Skin epidermis (tissue), 12 donors: Measurements from ENCODE around the gene TOM1L2.
"Not testable (repeated sequence)": the region's sequence is repeated elsewhere in the genome, so short reads cannot be mapped to it uniquely, and the experiment has no call there.

Experiments
- H3K27ac ChIP-seq, 21 experiments: fragments of 200-600 bp; sonication (generic) in 11 of 21; one replicate each; pipeline ENCODE4 v1.5.0; 2020; ENCODE audit warnings: mild to moderate bottlenecking in 3 of 21, inconsistent platforms in 2 of 21, moderate library complexity in 2 of 21
- H3K4me3 ChIP-seq, 7 experiments: fragments of 200-600 bp; sonication (generic) in 2 of 7; one replicate each; pipeline ENCODE4 v1.5.0; 2020; ENCODE audit warnings: inconsistent platforms in 2 of 7, mild to moderate bottlenecking in 2 of 7, moderate library complexity in 1 of 7

TOM1L2 gene

DNA sequence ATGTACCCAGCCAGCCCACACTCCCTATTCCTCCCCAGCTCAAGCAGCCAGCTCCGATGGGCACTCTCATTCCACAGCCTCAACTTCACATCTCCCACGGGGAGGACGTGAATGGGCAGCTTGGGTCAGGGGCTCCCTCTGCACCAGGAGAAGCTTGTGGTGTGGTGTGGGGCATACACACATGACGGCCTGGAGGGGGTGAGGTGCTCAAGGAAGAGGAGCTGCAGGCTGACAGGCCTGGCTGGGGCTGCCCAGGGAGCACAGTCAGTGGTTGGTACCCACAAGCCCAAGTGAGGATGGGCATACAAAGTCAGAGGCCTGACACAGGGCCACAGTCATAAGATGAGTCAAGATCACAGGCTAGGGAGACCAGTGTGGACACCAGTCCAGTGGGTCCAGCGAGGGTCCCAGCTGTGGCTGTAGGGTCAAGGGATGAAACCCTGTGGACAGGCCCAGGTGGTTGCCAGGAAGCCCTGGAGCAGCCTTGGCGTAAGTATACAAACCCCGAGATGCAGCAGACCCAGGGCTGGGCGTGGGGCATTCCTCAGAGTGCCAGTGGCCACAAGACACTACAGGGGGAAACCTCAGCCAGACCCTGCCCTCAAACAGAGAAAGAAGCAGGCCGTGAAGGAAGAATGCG is 4.9 kb upstream of the TOM1L2 start:
- H3K27ac ChIP-seq, result no peak overlapping the region
- H3K4me3 ChIP-seq, result no peak overlapping the region

- Histone ChIP-seq H3K4me3 (no peak overlapping the region), H3K27ac (no peak overlapping the region)
Observed at GRCh38 chr17:17975436-17975835, 3.2 kb upstream of the TOM1L2 start.

- peak overlapping the region in 11 of 21 experiments; percentile 21 to 87 (median 61) for H3K27ac ChIP-seq
- H3K4me3 ChIP-seq, result peak overlapping the region; percentile 31 to 96 (median 84)
Observed at GRCh38 chr17:17972952-17973254, 703 bp upstream of the TOM1L2 start.

GRCh38 chr17:17971431-17972125 is 622 bp downstream of the TOM1L2 start:
- Histone ChIP-seq H3K27ac (peak overlapping the region; percentile 67 to 94 (median 87)), H3K4me3 (peak overlapping the region; percentile 62 to 96 (median 91))

DNA sequence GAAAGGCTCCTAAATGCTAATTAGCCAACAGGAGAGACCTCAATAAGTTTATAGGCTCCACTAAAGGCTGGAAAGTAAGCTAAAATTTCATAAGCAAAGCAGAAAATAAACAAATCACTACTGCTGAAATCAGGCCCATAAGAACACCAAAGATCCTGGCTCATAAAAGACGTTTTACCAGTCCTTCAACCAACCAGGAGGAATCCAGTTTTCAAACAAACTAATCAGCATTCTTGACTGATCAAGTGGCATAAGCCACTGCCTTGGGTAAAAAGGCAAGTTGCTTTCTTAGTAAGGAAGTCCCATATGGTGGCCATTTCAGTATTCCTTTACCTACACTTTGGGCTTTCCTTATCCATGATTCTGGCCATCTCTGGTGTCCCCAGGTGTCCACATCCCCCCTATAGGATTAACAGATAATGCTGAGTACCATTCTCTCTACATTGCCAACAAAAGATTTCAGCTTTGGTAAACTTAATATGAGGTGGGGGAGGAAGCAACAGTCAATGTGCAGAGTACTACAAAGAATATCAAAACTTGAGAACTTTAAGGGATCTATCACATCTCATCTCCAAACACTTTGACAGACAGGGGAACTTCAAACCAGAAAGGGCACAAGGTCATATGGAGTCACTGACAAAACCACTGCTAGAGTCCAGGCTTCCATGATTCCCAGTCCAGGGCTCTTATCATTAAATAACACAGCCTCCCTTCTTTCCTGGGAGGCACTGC is 1.3 kb downstream of the TOM1L2 start:
- Histone ChIP-seq H3K4me3 (peak overlapping the region; percentile 62 to 96 (median 91)), H3K27ac (peak overlapping the region in 19 of 21 experiments; percentile 30 to 94 (median 88))

GRCh38 chr17:17966399-17966798 is 5.8 kb downstream of the TOM1L2 start:
- no peak overlapping the region for H3K4me3 ChIP-seq
- H3K27ac ChIP-seq, result no peak overlapping the region

DNA sequence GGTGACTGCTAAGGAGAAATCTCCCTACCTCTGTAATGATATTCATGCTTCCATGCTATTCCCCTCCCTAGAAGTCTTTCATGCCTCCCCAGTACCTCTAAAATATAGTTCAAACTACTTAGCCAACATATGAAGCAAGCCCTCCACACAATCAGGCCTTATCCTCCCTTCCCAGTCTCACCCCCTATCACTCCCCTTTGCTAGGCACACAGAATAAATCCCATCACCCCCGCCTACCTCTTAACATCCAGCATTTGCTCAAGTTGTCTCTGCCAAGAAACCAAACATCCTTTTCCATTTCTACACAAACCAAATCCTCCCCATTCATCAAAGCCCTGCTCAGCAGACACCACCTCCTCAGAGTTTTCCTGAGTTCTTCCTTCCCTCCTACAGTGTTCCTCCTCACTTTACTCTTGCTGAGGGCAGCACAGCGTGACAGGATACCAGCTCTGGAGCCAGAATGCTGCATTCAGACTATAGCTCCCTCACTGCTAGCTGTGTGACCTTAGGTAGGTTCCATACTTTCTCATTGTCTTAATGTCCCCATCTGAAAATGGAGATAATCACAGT is 7.0 kb downstream of the TOM1L2 start:
- H3K4me3 ChIP-seq, result no peak overlapping the region
- H3K27ac ChIP-seq, result no peak overlapping the region

DNA sequence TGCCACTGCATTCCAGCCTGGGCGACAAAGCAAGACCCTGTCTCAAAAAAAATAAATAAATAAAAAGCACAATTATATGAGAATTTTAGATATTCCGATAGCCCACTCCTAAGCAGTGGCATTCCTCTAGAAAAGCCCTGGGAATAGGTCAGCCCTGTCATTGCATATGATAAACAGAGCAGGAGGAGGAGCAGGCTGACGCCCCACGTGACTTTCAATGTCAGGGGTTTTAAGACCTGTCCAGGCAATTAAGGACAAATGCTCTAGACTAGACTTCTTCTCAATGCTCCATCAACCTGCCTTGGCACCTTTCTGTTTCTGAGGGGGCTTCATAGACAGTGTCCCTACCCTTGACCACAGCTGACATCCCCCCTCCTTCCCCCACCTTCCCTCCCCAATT is 7.5 kb downstream of the TOM1L2 start:
- no peak overlapping the region for H3K4me3 ChIP-seq
- H3K27ac ChIP-seq, result no peak overlapping the region

DNA sequence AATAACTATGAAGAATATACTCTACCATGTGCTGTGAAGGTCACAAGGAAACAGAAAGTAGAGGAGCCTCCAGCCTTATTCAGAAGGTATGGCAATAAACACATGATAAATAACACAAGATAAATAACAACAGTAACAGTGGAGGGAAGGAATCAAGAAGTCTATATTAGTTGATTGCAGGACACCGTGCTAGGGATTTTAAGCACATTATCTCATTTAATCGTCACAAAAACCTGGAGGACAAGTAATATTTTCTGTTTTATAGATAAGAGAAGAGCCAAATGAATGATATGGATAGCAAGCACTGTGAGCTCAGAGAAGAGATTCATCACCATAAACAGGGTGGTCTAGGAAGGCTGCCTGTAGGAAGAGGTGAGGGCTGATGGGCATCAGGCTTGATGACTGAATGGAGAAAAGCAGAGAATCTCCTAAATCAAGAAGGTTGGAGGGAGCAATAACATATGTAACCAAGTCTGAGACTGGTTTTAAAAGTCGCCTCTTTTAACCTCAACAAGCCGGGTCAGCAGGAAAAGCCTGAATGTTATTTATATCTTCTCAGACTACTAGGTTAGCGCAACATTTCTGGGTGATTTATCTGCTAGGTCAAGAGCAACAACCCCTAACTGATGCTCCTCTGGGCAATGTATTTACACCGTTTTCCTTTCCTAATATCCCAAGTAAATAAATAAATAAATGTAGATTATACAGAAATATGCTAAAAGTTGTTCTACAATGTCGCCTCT is 8.3 kb downstream of the TOM1L2 start:
- H3K4me3 ChIP-seq, result no peak overlapping the region
- H3K27ac ChIP-seq, result no peak overlapping the region

DNA sequence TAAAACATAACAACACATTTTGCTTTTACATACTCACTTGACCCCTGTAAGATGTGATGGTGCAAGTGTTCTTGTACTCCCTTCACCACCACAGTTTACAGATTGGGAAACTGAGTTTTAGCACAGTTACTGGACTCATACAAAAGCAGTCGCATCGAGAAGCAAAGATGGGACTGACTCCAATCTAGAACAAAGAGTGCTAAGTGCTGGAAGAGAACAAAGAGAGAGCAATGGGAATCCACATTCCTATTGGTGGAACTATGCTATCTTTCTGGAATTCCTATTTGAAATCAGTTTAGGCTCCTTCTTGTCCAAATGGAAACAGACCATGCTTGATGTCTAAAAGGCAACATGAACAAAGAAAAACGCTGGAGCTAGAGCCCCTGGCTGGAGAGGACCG is 9.1 kb downstream of the TOM1L2 start:
- Histone ChIP-seq H3K4me3 (no peak overlapping the region), H3K27ac (no peak overlapping the region)

- peak overlapping the region in 17 of 21 experiments; percentile 35 to 88 (median 79) for H3K27ac ChIP-seq
- no peak overlapping the region for H3K4me3 ChIP-seq
Observed at GRCh38 chr17:17960500-17961030, 11.6 kb downstream of the TOM1L2 start.

GRCh38 chr17:17959520-17960361 is 12.5 kb downstream of the TOM1L2 start:
- Histone ChIP-seq H3K27ac (peak overlapping the region in 20 of 21 experiments; percentile 14 to 88 (median 77)), H3K4me3 (no peak overlapping the region)

GRCh38 chr17:17958982-17959381 is 13.2 kb downstream of the TOM1L2 start:
- Histone ChIP-seq H3K27ac (peak overlapping the region; percentile 37 to 88 (median 75)), H3K4me3 (no peak overlapping the region)

DNA sequence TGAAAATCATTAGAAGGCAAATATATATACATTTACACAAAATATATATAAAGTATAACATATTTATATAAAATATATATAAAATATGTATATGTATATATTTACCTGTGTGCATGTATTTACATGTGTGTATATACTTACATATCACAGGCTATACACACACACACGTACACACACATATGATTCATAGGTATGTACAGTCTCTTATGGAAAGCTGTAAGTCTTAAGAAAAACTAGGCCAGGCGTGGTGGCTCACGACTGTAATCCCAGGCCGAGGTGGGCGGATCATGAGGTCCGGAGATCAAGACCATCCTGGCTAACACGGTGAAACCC is 14.7 kb downstream of the TOM1L2 start:
- peak overlapping the region in 19 of 21 experiments; percentile 1 to 88 (median 79) for H3K27ac ChIP-seq
- no peak overlapping the region for H3K4me3 ChIP-seq

DNA sequence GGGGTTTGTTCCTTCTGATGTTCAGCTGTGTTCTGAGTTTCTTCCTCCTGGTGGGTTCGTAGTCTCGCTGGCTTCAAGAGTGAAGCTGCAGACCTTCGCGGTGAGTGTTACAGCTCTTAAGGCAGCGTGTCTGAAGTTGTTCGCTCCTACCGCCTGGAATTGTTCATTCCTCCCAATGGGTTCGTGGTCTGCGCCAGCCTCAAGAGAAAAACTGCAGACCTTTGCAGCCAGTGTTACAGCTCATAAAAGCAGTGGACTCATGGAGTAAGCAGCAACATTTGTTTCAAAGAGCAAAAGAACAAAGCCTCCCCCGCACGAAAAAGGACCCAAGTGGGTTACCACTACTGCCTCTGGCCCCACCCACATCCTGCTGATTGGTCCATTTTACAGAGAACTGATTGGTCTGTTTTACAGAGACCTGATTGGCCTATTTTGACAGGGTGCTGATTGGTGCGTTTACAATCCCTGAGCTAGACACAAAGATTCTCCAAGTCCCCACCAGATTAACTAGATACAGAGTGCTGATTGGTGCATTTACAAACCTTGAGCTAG is 16.3 kb downstream of the TOM1L2 start:
- H3K27ac ChIP-seq, result peak overlapping the region in 2 of 21 experiments; percentile 25 to 80
- not testable (repeated sequence) for H3K4me3 ChIP-seq

GRCh38 chr17:17954079-17954478 is 18.1 kb downstream of the TOM1L2 start:
- H3K4me3 ChIP-seq, result no peak overlapping the region
- no peak overlapping the region for H3K27ac ChIP-seq

DNA sequence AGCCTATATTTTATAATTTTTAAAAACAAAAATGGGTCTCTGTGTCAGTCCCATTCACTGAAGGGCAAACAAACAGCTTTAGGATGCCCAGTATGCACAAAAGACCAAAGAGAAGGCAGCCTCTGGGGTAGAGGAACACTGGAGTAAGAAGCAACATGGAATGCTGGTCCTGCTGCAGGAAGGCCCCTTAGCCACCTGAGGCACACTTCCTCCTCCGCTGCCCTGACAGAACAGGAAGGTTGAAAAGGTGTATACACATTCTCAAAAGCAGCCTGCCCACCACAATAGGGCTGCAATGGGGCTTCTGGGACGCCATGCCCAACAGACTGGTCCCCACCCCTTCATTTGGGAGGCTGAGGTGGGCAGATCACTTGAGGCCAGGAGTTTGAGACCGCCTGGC is 19.5 kb downstream of the TOM1L2 start:
- no peak overlapping the region for H3K27ac ChIP-seq
- no peak overlapping the region for H3K4me3 ChIP-seq

DNA sequence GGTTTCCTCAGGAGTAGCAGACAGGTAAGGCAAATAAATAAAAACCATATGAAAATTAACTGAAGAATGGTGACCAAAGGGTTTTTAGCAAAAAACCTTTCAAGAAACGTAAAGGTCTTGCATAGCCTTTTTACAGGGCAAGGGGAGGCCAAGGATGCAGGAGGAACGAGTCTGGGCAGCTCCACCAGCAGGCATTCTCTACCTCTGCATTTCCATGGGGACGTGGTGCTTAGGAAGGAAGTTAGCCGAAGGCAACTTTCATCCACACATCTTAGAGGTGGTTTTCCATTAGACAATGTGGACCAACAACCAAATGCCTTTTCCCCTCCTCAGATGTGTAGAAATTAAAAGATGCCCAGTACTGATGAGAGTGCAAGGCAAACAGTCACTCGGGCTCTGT is 20.7 kb downstream of the TOM1L2 start:
- H3K27ac ChIP-seq, result no peak overlapping the region

GRCh38 chr17:17950806-17951205 is 21.4 kb downstream of the TOM1L2 start:
- no peak overlapping the region for H3K4me3 ChIP-seq

More for the DNA sequence above, 20.7 kb downstream of the TOM1L2 start:
- no peak overlapping the region for H3K4me3 ChIP-seq

More at GRCh38 chr17:17950806-17951205, 21.4 kb downstream of the TOM1L2 start:
- H3K27ac ChIP-seq, result no peak overlapping the region
